OCI-LY3 (cell line): ENCODE data around the gene MAPKAP1.
A peak's percentile ranks its signal among the peaks of the same experiment; 100 is the strongest.

ENCODE experiments used
- H2AFZ ChIP-seq: fragments of 200-600, 300-600 bp; shearing (Covaris generic); 2 replicates; pipeline ENCODE4 v1.6.0; 2014; ENCODE audit warnings: antibody characterized with exemption, low read depth, low read length
- H3K27ac ChIP-seq: fragments of 200-600, 300-600 bp; sonication (generic); 2 replicates; pipeline ENCODE4 v1.5.1; 2014; ENCODE audit warnings: mild to moderate bottlenecking, low read length, moderate library complexity, mixed read lengths
- H3K27me3 ChIP-seq: fragments of 200-600, 300-600 bp; sonication (generic); 2 replicates; pipeline ENCODE4 v1.6.1; 2014; ENCODE audit warnings: low read depth, low read length, mixed read lengths
- H3K36me3 ChIP-seq: fragments of 200-600, 300-600 bp; sonication (generic); replicated peaks from 2 replicates; pipeline ENCODE3; 2014; ENCODE audit warnings: low read depth, low read length, mixed read lengths
- H3K4me1 ChIP-seq: fragments of 300-600, 200-600 bp; sonication (generic); 2 replicates; pipeline ENCODE4 v1.6.1; 2014; ENCODE audit warnings: low read length, mixed read lengths
- H3K4me2 ChIP-seq: fragments of 200-600, 300-600 bp; sonication (generic); 2 replicates; pipeline ENCODE4 v1.6.1; 2014; ENCODE audit warnings: low read length, mixed read lengths
- H3K4me3 ChIP-seq: fragments of 300-600, 200-600 bp; sonication (generic); 2 replicates; pipeline ENCODE4 v1.5.1; 2014; ENCODE audit warnings: antibody characterized with exemption, mild to moderate bottlenecking, low read length, moderate library complexity
- H3K79me2 ChIP-seq: fragments of 300-600, 200-600 bp; shearing (Covaris generic); 2 replicates; pipeline ENCODE4 v1.6.1; 2014; ENCODE audit warnings: mild to moderate bottlenecking, low read length, mixed read lengths
- H3K9ac ChIP-seq: fragments of 300-600, 200-600 bp; shearing (Covaris generic); 2 replicates; pipeline ENCODE4 v1.6.0; 2014; ENCODE audit warnings: mild to moderate bottlenecking, low read length, moderate library complexity
- H3K9me3 ChIP-seq: fragments of 200-600, 300-600 bp; shearing (Covaris generic); 2 replicates; pipeline ENCODE4 v1.6.1; 2014; ENCODE audit warnings: low read length, mixed read lengths; ENCODE audit not compliant: insufficient read depth
- H4K20me1 ChIP-seq: fragments of 200-600, 300-600 bp; sonication (generic); 2 replicates; pipeline ENCODE4 v1.6.1; 2016; ENCODE audit warnings: low read length, mixed read lengths; ENCODE audit not compliant: insufficient read depth
- CTCF ChIP-seq: fragments of 200-600, 300-600 bp; sonication (generic); IDR thresholded peaks from 2 replicates; pipeline ENCODE4 v1.5.1; 2014; ENCODE audit warnings: antibody characterized with exemption, low read length, low read depth
- EZH2phosphoT487 ChIP-seq: fragments of 200-600 bp; shearing (Covaris generic); IDR thresholded peaks from 2 replicates; pipeline ENCODE4 v1.6.1; 2018; ENCODE audit warnings: antibody characterized with exemption, mixed run types, low read depth

Gene MAPKAP1

GRCh38 chr9:125630436-125630835 is 76.6 kb downstream of the MAPKAP1 start:
- Histone ChIP-seq H3K27me3 (peaks cover 3% of the 10 kb centered on the region; the same call in 1 of the 2 replicates), H3K4me2 (no peak overlapping the region), H3K9ac (no peak overlapping the region), H4K20me1 (peaks cover 70% of the 10 kb centered on the region), H3K4me3 (no peak overlapping the region), H3K9me3 (no peaks in the 10 kb centered on the region), H3K36me3 (no peaks in the 10 kb centered on the region), H3K79me2 (peaks cover 66% of the 10 kb centered on the region), H3K27ac (no peak overlapping the region), H2AFZ (no peak overlapping the region), H3K4me1 (peaks cover 66% of the 10 kb centered on the region)
- TF ChIP-seq EZH2phosphoT487 (no peak), CTCF (no peak)

GRCh38 chr9:125629446-125629845 is 77.6 kb downstream of the MAPKAP1 start:
- Histone ChIP-seq H3K27me3 (no peaks in the 10 kb centered on the region), H2AFZ (no peak overlapping the region), H3K27ac (no peak overlapping the region), H4K20me1 (peaks cover 61% of the 10 kb centered on the region), H3K4me3 (no peak overlapping the region), H3K9ac (no peak overlapping the region), H3K4me2 (peak overlapping the region; percentile 20), H3K36me3 (no peaks in the 10 kb centered on the region), H3K4me1 (peaks cover 56% of the 10 kb centered on the region), H3K79me2 (peaks cover 58% of the 10 kb centered on the region), H3K9me3 (no peaks in the 10 kb centered on the region)
- no peak for TF ChIP-seq CTCF

- Histone ChIP-seq H3K79me2 (peaks cover 48% of the 10 kb centered on the region), H3K4me1 (peaks cover 24% of the 10 kb centered on the region), H3K9me3 (no peaks in the 10 kb centered on the region), H2AFZ (no peak overlapping the region), H4K20me1 (peaks cover 42% of the 10 kb centered on the region), H3K4me2 (no peak overlapping the region), H3K9ac (no peak overlapping the region), H3K4me3 (no peak overlapping the region), H3K27ac (no peak overlapping the region), H3K36me3 (no peaks in the 10 kb centered on the region), H3K27me3 (no peaks in the 10 kb centered on the region)
- TF ChIP-seq EZH2phosphoT487 (no peak), CTCF (no peak)
These were observed 80.8 kb downstream of the MAPKAP1 start for GRCh38 chr9:125626187-125626586.

GRCh38 chr9:125621170-125621569 is 85.8 kb downstream of the MAPKAP1 start:
- Histone ChIP-seq H3K27me3 (no peaks in the 10 kb centered on the region), H3K4me3 (no peak overlapping the region), H3K27ac (no peak overlapping the region), H3K9ac (no peak overlapping the region), H2AFZ (no peak overlapping the region), H3K36me3 (no peaks in the 10 kb centered on the region), H3K4me2 (no peak overlapping the region), H3K9me3 (no peaks in the 10 kb centered on the region), H4K20me1 (peaks cover 4% of the 10 kb centered on the region), H3K79me2 (peaks cover 8% of the 10 kb centered on the region; the same call in 1 of the 2 replicates), H3K4me1 (no peaks in the 10 kb centered on the region)
- no peak for TF ChIP-seq CTCF
- no peak for TF ChIP-seq EZH2phosphoT487
